OCI-LY3 (cell line): ENCODE measurements around the gene ASB5.

ENCODE experiments used
- H2AFZ ChIP-seq: fragments of 200-600, 300-600 bp; shearing (Covaris generic); 2 replicates; pipeline ENCODE4 v1.6.0; 2014; ENCODE audit warnings: antibody characterized with exemption, low read depth, low read length
- H3K27ac ChIP-seq: fragments of 200-600, 300-600 bp; sonication (generic); 2 replicates; pipeline ENCODE4 v1.5.1; 2014; ENCODE audit warnings: mild to moderate bottlenecking, low read length, moderate library complexity, mixed read lengths
- H3K27me3 ChIP-seq: fragments of 200-600, 300-600 bp; sonication (generic); 2 replicates; pipeline ENCODE4 v1.6.1; 2014; ENCODE audit warnings: low read depth, low read length, mixed read lengths
- H3K36me3 ChIP-seq: fragments of 200-600, 300-600 bp; sonication (generic); replicated peaks from 2 replicates; pipeline ENCODE3; 2014; ENCODE audit warnings: low read depth, low read length, mixed read lengths
- H3K4me1 ChIP-seq: fragments of 300-600, 200-600 bp; sonication (generic); 2 replicates; pipeline ENCODE4 v1.6.1; 2014; ENCODE audit warnings: low read length, mixed read lengths
- H3K4me2 ChIP-seq: fragments of 200-600, 300-600 bp; sonication (generic); 2 replicates; pipeline ENCODE4 v1.6.1; 2014; ENCODE audit warnings: low read length, mixed read lengths
- H3K4me3 ChIP-seq: fragments of 300-600, 200-600 bp; sonication (generic); 2 replicates; pipeline ENCODE4 v1.5.1; 2014; ENCODE audit warnings: antibody characterized with exemption, mild to moderate bottlenecking, low read length, moderate library complexity
- H3K79me2 ChIP-seq: fragments of 300-600, 200-600 bp; shearing (Covaris generic); 2 replicates; pipeline ENCODE4 v1.6.1; 2014; ENCODE audit warnings: mild to moderate bottlenecking, low read length, mixed read lengths
- H3K9ac ChIP-seq: fragments of 300-600, 200-600 bp; shearing (Covaris generic); 2 replicates; pipeline ENCODE4 v1.6.0; 2014; ENCODE audit warnings: mild to moderate bottlenecking, low read length, moderate library complexity
- H3K9me3 ChIP-seq: fragments of 200-600, 300-600 bp; shearing (Covaris generic); 2 replicates; pipeline ENCODE4 v1.6.1; 2014; ENCODE audit warnings: low read length, mixed read lengths; ENCODE audit not compliant: insufficient read depth
- H4K20me1 ChIP-seq: fragments of 200-600, 300-600 bp; sonication (generic); 2 replicates; pipeline ENCODE4 v1.6.1; 2016; ENCODE audit warnings: low read length, mixed read lengths; ENCODE audit not compliant: insufficient read depth
- CTCF ChIP-seq: fragments of 200-600, 300-600 bp; sonication (generic); IDR thresholded peaks from 2 replicates; pipeline ENCODE4 v1.5.1; 2014; ENCODE audit warnings: antibody characterized with exemption, low read length, low read depth
- EZH2phosphoT487 ChIP-seq: fragments of 200-600 bp; shearing (Covaris generic); IDR thresholded peaks from 2 replicates; pipeline ENCODE4 v1.6.1; 2018; ENCODE audit warnings: antibody characterized with exemption, mixed run types, low read depth

The ASB5 gene

GRCh38 chr4:176209535-176209934, 59.5 kb downstream of the ASB5 start:
- H3K27me3 ChIP-seq, result no peaks in the 10 kb centered on the region
- H3K36me3 ChIP-seq, result no peaks in the 10 kb centered on the region
- no peak overlapping the region for H3K4me2 ChIP-seq
- H3K4me3 ChIP-seq, result no peak overlapping the region
- no peaks in the 10 kb centered on the region for H3K79me2 ChIP-seq
- H3K4me1 ChIP-seq, result no peaks in the 10 kb centered on the region
- H2AFZ ChIP-seq, result no peak overlapping the region
- no peak for TF ChIP-seq EZH2phosphoT487
- no peak overlapping the region for H3K27ac ChIP-seq
- no peak overlapping the region for H3K9ac ChIP-seq
- no peaks in the 10 kb centered on the region for H3K9me3 ChIP-seq
- H4K20me1 ChIP-seq, result no peaks in the 10 kb centered on the region

- no peaks in the 10 kb centered on the region for H4K20me1 ChIP-seq
- no peaks in the 10 kb centered on the region for H3K27me3 ChIP-seq
- H3K4me3 ChIP-seq, result no peak overlapping the region
- H3K9me3 ChIP-seq, result no peaks in the 10 kb centered on the region
- no peak overlapping the region for H3K4me2 ChIP-seq
- no peak overlapping the region for H3K27ac ChIP-seq
- no peaks in the 10 kb centered on the region for H3K36me3 ChIP-seq
- no peak overlapping the region for H3K9ac ChIP-seq
- TF ChIP-seq EZH2phosphoT487 (no peak), CTCF (no peak)
- H2AFZ ChIP-seq, result no peak overlapping the region
- H3K4me1 ChIP-seq, result 0 out of 2 replicates have a peak, but pooled peaks cover 5% of the 10 kb centered on the region
- H3K79me2 ChIP-seq, result no peaks in the 10 kb centered on the region
These were observed 61.2 kb downstream of the ASB5 start for GRCh38 chr4:176207839-176208238.

GRCh38 chr4:176205299-176205698, 63.7 kb downstream of the ASB5 start:
- H3K36me3 ChIP-seq, result no peaks in the 10 kb centered on the region
- H3K4me1 ChIP-seq, result 0 out of 2 replicates have a peak, but pooled peaks cover 5% of the 10 kb centered on the region
- H3K4me3 ChIP-seq, result no peak overlapping the region
- no peak overlapping the region for H3K9ac ChIP-seq
- H2AFZ ChIP-seq, result no peak overlapping the region
- H3K9me3 ChIP-seq, result no peaks in the 10 kb centered on the region
- TF ChIP-seq EZH2phosphoT487, result no peak
- TF ChIP-seq CTCF, result no peak
- H3K27me3 ChIP-seq, result no peaks in the 10 kb centered on the region
- H3K79me2 ChIP-seq, result no peaks in the 10 kb centered on the region
- no peak overlapping the region for H3K4me2 ChIP-seq
- no peak overlapping the region for H3K27ac ChIP-seq
- no peaks in the 10 kb centered on the region for H4K20me1 ChIP-seq

GRCh38 chr4:176198316-176198903, 70.6 kb downstream of the ASB5 start:
- Histone ChIP-seq H3K4me2 (no peak overlapping the region), H3K27me3 (peaks cover 3% of the 10 kb centered on the region; the same call in 1 of the 2 replicates), H3K9me3 (no peaks in the 10 kb centered on the region), H3K9ac (no peak overlapping the region), H3K4me1 (peaks cover 21% of the 10 kb centered on the region), H2AFZ (no peak overlapping the region), H3K4me3 (no peak overlapping the region), H3K79me2 (no peaks in the 10 kb centered on the region), H3K36me3 (no peaks in the 10 kb centered on the region), H4K20me1 (no peaks in the 10 kb centered on the region), H3K27ac (no peak overlapping the region)
- TF ChIP-seq CTCF (no peak), EZH2phosphoT487 (no peak)
